ENCODE results near the gene GFAP.

Gene GFAP

GRCh38 chr17:44917456-44917855 lies 2.2 kb upstream of the GFAP start:
- H3K27ac ChIP-seq: no peak overlapping the region
- no peak for TF ChIP-seq ZFX (IDR thresholded peaks at IDR 0.05)
- TF ChIP-seq CTCF (conservative IDR thresholded peaks at IDR 0.05): no peak

- H3K27ac ChIP-seq: no peak overlapping the region
- TF ChIP-seq ZFX (IDR thresholded peaks at IDR 0.05) (no peak), CTCF (conservative IDR thresholded peaks at IDR 0.05) (no peak)
These were observed 1.5 kb upstream of the GFAP start for GRCh38 chr17:44916781-44917241.

- TF ChIP-seq CTCF (conservative IDR thresholded peaks at IDR 0.05) (no peak), ZFX (IDR thresholded peaks at IDR 0.05) (no peak)
- no peak overlapping the region for H3K27ac ChIP-seq
These were observed 821 bp upstream of the GFAP start for GRCh38 chr17:44915862-44916780.

GRCh38 chr17:44914698-44915271 lies 515 bp downstream of the GFAP start:
- TF ChIP-seq CTCF (conservative IDR thresholded peaks at IDR 0.05) (no peak), ZFX (IDR thresholded peaks at IDR 0.05) (no peak)

GRCh38 chr17:44914148-44914547 lies 1.2 kb downstream of the GFAP start:
- TF ChIP-seq ZFX (IDR thresholded peaks at IDR 0.05) (no peak), CTCF (conservative IDR thresholded peaks at IDR 0.05) (no peak)
- H3K27ac ChIP-seq: no peak overlapping the region

More at GRCh38 chr17:44914698-44915271, 515 bp downstream of the GFAP start:
- H3K27ac ChIP-seq: no peak overlapping the region

- H3K27ac ChIP-seq: no peak overlapping the region
- TF ChIP-seq CTCF (conservative IDR thresholded peaks at IDR 0.05): no peak
These were observed 1.6 kb downstream of the GFAP start for GRCh38 chr17:44913676-44914075.
